SKM-1 treated with dmso at 0.1 percent for 144 hours (cell line): ENCODE results near the gene SLC36A4.
A peak's percentile ranks its signal among the peaks of the same experiment; 100 is the strongest.
"Not testable (repeated sequence)": the region's sequence is repeated elsewhere in the genome, so short reads cannot be mapped to it uniquely, and the experiment has no call there.

Experiments
- DNase-seq: peaks from one replicate; lab custom pipeline; 2025; ENCODE audit not compliant: unreplicated experiment; lab: John Stamatoyannopoulos, UW

Gene SLC36A4

GRCh38 chr11:93194673-93195291 is 3.0 kb downstream of the SLC36A4 start:
- no peak for DNase-seq

DNA sequence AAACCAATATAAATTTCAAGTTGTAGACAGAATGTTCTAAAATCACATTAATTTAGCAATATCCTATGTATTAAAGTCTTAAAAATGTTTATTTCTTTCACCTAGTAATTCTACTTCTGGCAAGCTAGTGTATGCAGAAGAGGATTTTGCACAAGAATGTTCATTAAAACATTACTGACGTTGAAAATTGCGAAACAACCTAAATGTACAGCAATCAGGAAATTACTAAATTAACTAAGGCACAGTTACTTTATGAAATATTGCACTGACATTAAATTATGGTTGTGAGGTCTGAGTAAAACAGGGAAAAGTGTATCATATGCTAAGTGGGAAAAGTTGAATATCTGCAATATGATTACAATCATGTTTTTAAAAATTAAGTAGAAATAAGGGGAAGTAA is 4.1 kb downstream of the SLC36A4 start:
- peak; percentile 15 for DNase-seq

DNA sequence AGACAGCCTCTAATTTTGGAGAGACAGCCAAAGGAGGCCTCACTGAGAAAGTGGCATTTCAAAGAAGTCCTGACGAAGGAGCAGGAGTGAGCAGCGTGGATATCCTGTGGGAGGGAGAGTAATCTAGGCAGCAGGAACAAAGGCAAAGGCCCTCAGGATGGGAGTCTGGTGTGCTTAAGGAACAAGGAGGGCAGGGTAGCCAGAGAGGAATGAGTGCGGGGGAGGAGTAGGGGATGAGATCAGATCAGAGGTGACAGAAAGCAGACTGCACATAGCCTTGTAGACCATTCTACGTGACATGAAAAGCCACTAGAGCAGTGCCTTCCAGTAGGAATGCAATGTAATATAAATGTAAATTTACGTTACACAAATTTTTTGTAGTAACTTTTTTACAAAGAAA is 5.6 kb downstream of the SLC36A4 start:
- no peak for DNase-seq

GRCh38 chr11:93189462-93189861 is 8.3 kb downstream of the SLC36A4 start:
- no peak for DNase-seq

DNA sequence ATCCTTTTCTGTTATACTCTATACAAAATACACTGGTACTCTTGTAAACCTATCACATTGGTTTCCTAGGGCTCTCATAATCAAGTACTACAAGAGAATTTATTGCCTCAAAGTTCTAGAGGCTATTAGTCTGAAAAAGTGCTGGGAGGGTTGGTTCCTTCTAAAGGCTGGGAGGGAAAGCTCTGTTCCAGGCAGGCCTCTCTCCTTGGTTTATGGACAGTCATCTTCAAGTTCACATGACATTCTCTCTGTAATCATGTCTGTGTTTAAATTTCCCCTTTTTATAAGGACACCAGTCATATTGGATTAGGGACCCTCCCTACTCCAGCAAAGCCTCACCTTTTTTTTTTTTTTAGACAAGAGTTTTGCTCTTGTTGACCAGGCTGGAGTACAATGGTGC is 9.1 kb downstream of the SLC36A4 start:
- no peak for DNase-seq

GRCh38 chr11:93187290-93187689 is 10.5 kb downstream of the SLC36A4 start:
- no peak for DNase-seq

DNA sequence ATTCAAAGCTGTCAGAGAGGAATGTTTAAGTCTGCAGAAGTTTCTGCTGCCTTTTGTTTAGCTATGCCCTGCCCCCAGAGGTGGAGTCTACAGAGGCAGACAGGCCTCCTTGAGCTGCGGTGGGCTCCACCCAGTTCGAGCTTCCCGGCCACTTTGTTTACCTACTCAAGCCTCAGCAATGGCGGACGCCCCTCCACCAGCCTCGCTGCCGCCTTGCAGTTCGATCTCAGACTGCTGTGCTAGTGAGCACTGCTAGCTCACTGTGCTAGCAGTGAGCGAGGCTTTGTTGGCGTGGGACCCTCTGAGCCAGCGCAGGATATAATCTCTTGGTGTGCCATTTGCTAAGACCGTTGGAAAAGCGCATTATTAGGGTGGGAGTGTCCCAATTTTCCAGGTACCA is 19.9 kb downstream of the SLC36A4 start:
- not testable (repeated sequence) for DNase-seq

GRCh38 chr11:93169950-93170561 is 27.7 kb downstream of the SLC36A4 start:
- DNase-seq = no peak

GRCh38 chr11:93169143-93169542 is 28.6 kb downstream of the SLC36A4 start:
- DNase-seq = no peak

- peak; percentile 35 for DNase-seq
These were observed 30.9 kb downstream of the SLC36A4 start for GRCh38 chr11:93166862-93167261.

- no peak for DNase-seq
These were observed 31.6 kb downstream of the SLC36A4 start for GRCh38 chr11:93166194-93166593.

DNA sequence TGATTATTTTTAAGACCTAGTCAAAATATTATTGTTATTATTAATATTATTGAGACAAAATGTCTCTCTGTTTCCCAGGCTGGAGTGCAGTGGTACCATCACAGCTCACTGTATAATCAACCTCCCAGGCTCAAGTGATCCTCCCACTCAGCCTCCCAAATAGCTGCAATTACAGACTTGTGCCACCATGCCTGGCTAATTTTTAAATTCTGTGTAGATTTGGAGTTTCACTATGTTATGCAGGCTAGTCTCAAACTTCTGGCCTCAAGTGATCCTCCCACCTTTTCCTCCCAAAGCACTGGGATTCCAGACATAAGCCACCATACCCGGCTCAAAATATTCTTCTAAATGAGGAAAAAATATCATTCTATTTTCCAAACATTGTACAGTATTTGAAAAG is 37.0 kb downstream of the SLC36A4 start:
- no peak for DNase-seq

GRCh38 chr11:93160156-93160555 is 37.6 kb downstream of the SLC36A4 start:
- DNase-seq = no peak

- DNase-seq = no peak
These were observed 38.1 kb downstream of the SLC36A4 start for GRCh38 chr11:93159721-93160120.

- DNase-seq = no peak
These were observed 42.1 kb downstream of the SLC36A4 start for GRCh38 chr11:93155738-93156137.

DNA sequence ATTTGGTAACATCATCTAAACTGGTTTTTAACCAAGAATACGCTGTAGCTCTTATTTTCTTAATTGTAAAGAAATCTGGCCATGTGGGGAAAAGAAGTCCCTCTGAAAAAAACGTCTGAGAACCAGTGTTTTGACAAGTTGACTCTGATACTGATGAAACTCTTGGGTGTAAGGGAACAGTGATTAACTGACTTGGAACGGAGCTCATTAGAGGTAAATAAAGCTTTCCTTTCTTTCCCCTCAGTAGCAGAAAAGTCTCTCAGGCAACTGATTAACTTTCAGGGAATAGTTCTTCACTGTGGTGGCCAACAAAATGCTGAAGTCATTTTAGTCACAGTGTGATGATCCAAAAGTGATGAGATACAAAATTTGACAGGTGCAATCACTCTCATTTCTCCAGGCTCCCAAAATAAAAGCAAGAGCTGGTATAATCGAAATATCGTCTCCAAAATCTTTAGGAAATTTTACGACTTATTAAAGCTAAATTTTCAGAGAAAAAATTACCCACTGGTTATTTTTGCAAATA is 52.3 kb downstream of the SLC36A4 start:
- no peak for DNase-seq

DNA sequence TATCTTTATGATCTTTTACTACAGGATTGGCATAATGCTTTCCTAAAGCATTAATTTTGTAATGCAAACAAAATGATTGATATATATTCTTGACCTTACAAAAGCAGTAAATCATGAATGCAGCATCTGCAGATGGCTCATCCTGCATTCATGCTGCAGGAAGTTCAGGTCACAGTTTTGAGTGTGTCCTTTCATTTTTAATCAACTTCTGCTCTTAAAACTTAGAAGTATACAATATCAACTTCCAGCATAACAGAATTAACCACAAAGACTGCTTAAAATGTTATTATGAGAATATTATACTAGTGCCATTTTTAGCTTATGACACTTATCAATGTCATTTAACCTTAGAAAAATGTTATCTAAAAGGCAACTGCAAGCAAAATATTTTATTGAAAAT is 54.0 kb downstream of the SLC36A4 start:
- no peak for DNase-seq

- DNase-seq = no peak
These were observed 54.6 kb downstream of the SLC36A4 start for GRCh38 chr11:93143186-93143585.

- DNase-seq = no peak
These were observed 64.2 kb downstream of the SLC36A4 start for GRCh38 chr11:93133488-93134109.

GRCh38 chr11:93132836-93133235 is 65.0 kb downstream of the SLC36A4 start:
- no peak for DNase-seq

GRCh38 chr11:93131709-93132108 is 66.1 kb downstream of the SLC36A4 start:
- no peak for DNase-seq

DNA sequence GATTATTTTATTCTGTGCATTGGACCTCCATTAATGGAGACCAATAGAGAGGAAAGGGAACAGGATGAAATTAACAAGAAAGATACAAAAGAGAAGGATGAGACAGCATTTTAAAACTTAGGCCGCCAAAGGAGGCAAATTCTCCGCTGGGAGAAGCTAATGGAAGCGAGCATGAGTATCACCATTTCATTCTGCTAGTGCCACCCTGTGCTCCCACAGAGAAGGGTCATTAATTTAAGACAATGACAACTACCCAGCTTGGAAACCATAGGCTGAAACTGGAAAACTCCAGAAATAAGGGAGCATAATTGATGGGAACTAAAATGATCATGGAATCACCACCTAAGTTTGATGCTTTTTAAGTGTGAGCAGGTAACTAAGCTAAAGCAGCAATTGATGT is 69.2 kb downstream of the SLC36A4 start:
- DNase-seq = no peak
